ENCODE data around the gene SCP2D1.

GRCh38 chr20:18857640-18858039 is 44.1 kb downstream of the SCP2D1 start:
- TF ChIP-seq CTCF (IDR thresholded peaks at IDR 0.05; ENCODE audit: low read depth, low read length, poor library complexity, severe bottlenecking) (no peak), EZH2phosphoT487 (IDR thresholded peaks at IDR 0.05; ENCODE audit: borderline replicate concordance, low read length) (no peak)

All from DOHH2 (cell line).